GM19240 (cell line): ENCODE data around the gene EBNA1BP2.
"Not testable (repeated sequence)": the region's sequence is repeated elsewhere in the genome, so short reads cannot be mapped to it uniquely, and the experiment has no call there.

ENCODE experiments used
- DNase-seq: peaks from one replicate; pipeline ENCODE4 v3.0.0; 2011; ENCODE audit warnings: low spot score; ENCODE audit not compliant: insufficient read length

Gene EBNA1BP2

GRCh38 chr1:43172527-43172972, 460 bp upstream of the EBNA1BP2 start:
- peak; percentile 87 for DNase-seq

GRCh38 chr1:43171312-43171875, 696 bp downstream of the EBNA1BP2 start:
- no peak for DNase-seq

DNA sequence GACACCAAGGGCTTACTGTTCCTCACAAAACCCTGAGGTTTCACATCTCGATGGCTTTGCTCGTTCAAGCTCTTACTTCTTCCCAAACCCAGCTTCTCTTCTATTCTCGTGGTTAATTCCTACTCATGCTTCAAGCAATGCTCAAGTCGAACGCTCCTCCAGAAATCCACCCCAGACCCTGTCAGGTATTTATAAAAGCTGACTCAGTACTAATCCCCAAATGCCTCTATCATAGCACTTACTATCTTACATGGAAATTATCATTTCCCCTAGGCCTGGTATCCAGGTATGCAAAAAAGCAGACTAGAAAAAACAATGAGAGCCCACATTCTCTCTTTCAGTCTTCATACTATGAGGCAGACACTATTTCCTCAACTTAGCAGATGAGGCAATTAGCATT, 6.3 kb downstream of the EBNA1BP2 start:
- DNase-seq, result no peak

- DNase-seq, result no peak
Measured at GRCh38 chr1:43165162-43165561, 6.9 kb downstream of the EBNA1BP2 start.

DNA sequence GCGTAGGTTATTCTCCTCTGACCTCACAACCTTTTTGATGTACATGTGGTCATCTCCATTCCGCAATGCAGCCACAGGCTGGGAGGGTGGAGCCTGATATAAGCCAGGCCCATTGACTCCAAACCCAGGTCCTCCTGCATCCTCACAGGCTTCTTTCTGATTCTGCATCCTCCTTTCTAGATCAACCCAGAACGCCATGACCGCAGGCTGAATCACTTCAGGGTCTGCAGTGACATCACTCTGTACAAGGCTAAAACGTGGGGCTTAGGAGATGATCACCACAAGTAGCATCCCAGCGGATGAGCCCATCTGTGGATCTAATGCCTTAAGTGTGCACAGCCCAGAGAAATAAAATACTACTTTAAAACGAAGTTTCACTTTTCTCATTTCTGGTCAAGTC, 16.1 kb downstream of the EBNA1BP2 start:
- DNase-seq, result no peak

- DNase-seq, result no peak
Measured at GRCh38 chr1:43153443-43153842, 18.6 kb downstream of the EBNA1BP2 start.

DNA sequence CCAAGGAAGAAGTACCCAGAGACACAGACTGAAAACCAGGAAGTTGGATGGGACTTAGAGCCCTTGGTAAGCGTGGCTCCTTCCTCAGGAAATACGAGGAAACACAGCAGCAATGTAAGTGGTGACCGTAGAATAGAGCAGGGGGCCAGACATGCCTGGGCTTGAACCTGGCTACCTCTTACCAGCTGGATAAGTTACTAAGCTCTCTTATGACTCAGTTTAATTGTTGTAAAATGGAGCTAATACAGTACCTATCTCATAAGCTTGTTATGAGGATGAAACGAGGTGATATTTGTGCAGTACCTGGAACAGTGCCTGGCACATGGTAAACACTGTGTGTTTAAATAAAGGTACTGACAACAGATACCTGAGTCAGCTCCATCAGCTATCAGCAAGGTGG, 19.2 kb downstream of the EBNA1BP2 start:
- no peak for DNase-seq

DNA sequence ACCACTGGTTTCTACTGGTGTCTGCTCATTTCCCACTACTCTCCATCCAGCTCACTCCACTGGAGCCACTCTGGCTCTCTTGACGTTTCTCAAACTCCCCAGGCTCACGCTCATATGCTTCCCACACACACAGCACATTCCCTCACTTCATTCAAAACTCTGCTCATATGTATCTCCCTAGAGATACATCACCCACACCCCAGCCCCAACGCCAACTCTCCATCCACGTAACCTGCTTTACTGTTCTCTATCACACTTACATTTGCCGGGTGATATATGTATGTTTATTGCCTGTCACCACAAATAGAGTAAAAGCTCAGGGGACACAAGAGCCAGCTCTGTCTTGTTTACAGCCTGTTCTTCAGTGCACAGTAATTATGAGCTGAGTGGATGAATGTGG, 22.2 kb downstream of the EBNA1BP2 start:
- no peak for DNase-seq

- no peak for DNase-seq
Measured at GRCh38 chr1:43147625-43148327, 24.3 kb downstream of the EBNA1BP2 start.

DNA sequence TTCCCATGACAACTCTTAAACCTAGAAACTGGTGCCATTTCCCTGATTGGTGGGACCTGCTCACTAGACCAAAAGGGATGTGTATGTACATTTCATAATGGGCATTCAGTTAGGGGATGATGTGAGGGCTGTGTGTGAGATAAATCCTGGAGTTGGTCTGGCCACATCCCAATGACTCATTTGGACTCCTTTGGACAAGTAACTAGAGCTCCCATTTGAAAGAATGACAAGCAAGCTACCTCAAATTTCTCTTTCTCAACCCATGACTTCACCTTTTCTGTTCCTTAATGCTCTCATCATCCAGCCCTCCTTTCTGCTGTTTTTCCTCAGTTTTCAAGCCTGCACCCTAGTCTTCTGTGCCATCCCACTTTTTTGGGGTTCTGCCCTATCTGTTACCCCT, 27.9 kb downstream of the EBNA1BP2 start:
- no peak for DNase-seq

DNA sequence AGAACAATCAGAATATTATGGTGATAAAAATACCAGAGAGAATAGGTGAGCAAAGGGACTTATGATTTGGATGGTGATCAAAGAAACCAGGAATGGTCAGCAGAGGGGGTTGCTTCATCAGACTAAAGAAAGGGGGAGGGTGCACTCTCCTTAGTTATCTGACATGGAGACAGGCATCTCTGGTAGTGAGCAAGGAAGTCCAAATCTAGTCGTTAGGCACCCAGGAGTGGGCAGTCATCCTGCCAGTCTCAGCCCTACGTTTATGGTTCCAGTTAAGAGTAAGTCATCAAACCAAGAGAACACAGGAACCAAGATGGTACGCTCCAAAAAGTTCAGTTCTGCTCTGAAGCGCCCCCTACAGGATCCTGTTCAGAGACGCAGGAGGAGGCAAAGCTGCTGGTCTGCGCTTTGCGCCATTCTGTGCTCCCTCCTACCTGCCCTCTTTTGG, 28.6 kb downstream of the EBNA1BP2 start:
- DNase-seq, result no peak

- no peak for DNase-seq
Measured at GRCh38 chr1:43140583-43140982, 31.5 kb downstream of the EBNA1BP2 start.

- no peak for DNase-seq
Measured at GRCh38 chr1:43140010-43140409, 32.1 kb downstream of the EBNA1BP2 start.

DNA sequence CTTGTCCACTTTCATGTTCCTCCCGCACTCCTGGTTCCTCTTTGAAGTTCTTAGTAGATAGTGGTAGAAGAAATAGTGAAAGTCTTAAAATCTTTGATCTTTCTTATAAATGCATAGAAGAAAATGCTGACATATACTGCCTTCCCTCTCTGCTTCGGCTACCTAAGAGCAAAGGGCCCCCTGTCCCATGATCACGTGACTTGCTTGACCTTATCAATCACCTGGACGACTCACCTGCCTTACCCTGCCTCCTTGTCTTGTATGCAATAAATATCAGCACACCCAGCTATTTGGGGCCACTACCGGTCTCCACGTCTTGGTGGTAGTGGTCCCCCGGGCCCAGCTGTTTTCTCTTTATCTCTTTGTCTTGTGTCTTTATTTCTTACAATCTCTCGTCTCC, 32.8 kb downstream of the EBNA1BP2 start:
- not testable (repeated sequence) for DNase-seq

GRCh38 chr1:43137445-43138052, 34.5 kb downstream of the EBNA1BP2 start:
- no peak for DNase-seq

DNA sequence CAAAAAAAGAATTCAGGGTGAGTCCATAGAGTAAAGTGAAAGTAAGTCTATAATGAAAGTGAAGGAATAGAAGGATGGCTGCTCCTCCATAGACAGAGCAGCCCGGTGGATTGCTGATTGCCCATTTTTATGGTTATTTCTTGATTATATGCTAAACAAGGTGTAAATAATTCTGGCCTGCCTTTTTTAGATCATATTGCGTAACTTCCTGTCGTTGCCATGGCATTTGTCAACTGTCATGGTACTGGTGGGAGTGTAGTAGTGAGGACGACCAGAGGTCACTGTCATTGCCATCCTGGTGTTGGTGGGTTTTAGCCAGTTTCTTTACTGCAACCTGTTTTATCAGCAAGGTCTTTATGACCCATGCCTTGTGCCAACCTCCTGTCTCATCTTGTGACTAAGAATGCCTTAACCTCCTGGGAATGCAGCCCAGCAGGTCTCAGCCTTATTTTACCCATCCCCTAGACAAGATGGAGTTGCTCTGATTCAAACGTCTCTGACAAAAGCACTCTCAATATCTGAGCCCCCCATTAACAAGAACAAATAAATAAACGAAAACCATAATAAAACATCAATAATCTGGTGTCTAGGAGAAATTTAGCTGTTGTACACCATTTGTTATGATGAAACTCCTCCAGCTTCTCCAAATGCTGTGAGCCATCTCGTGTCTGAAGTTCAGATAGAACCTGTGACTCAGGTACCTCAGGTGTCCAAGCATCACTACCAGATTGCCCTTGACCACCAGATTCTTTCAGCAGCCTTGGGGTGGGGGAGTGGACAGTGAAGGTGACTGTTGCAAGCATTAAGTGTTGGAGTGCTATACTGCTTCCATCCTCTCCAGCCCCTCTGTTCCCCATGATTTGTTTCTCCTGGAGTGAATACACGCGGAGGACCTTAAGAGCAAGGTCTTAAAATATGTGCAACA, 36.0 kb downstream of the EBNA1BP2 start:
- no peak for DNase-seq

- DNase-seq, result no peak
Measured at GRCh38 chr1:43134640-43135039, 37.5 kb downstream of the EBNA1BP2 start.

GRCh38 chr1:43134068-43134467, 38.0 kb downstream of the EBNA1BP2 start:
- DNase-seq, result no peak

- no peak for DNase-seq
Measured at GRCh38 chr1:43129426-43129825, 42.7 kb downstream of the EBNA1BP2 start.

GRCh38 chr1:43128816-43129215, 43.3 kb downstream of the EBNA1BP2 start:
- no peak for DNase-seq

GRCh38 chr1:43123031-43123430, 49.1 kb downstream of the EBNA1BP2 start:
- DNase-seq, result no peak
